ENCODE results near the gene SIX2.

Gene SIX2

GRCh38 chr2:44967727-44968432, 41.4 kb downstream of the SIX2 start:
- Histone ChIP-seq H3K36me3 (ENCODE audit: insufficient read depth, low read length) (no peaks in the 10 kb centered on the region), H3K4me1 (ENCODE audit: insufficient read depth, low read length, poor library complexity, severe bottlenecking) (no peaks in the 10 kb centered on the region), H3K79me2 (ENCODE audit: insufficient read depth, low read length) (no peaks in the 10 kb centered on the region), H3K4me2 (ENCODE audit: low read depth, low read length, poor library complexity, severe bottlenecking) (no peak overlapping the region), H4K20me1 (ENCODE audit: insufficient read depth, low read length, poor library complexity, severe bottlenecking) (no peaks in the 10 kb centered on the region), H3K27me3 (ENCODE audit: insufficient read depth, low read length, poor library complexity, severe bottlenecking) (no peaks in the 10 kb centered on the region), H3K9ac (ENCODE audit: low read depth, low read length, poor library complexity, severe bottlenecking) (no peak overlapping the region), H3F3A (ENCODE audit: low read depth) (no peaks in the 10 kb centered on the region), H3K9me3 (ENCODE audit: insufficient read depth, low read depth, low read length) (no peaks in the 10 kb centered on the region), H3K9me2 (replicated peaks; ENCODE audit: low read depth, low read length) (no peaks in the 10 kb centered on the region), H3K4me3 (ENCODE audit: low read length, poor library complexity, severe bottlenecking) (no peak overlapping the region), H2AFZ (ENCODE audit: low read length) (no peak overlapping the region)
- TF ChIP-seq EZH2phosphoT487 (IDR thresholded peaks at IDR 0.05; ENCODE audit: borderline replicate concordance) = no peak
- TF ChIP-seq, protein P1, sequence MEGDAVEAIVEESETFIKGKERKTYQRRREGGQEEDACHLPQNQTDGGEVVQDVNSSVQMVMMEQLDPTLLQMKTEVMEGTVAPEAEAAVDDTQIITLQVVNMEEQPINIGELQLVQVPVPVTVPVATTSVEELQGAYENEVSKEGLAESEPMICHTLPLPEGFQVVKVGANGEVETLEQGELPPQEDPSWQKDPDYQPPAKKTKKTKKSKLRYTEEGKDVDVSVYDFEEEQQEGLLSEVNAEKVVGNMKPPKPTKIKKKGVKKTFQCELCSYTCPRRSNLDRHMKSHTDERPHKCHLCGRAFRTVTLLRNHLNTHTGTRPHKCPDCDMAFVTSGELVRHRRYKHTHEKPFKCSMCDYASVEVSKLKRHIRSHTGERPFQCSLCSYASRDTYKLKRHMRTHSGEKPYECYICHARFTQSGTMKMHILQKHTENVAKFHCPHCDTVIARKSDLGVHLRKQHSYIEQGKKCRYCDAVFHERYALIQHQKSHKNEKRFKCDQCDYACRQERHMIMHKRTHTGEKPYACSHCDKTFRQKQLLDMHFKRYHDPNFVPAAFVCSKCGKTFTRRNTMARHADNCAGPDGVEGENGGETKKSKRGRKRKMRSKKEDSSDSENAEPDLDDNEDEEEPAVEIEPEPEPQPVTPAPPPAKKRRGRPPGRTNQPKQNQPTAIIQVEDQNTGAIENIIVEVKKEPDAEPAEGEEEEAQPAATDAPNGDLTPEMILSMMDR (conservative IDR thresholded peaks at IDR 0.05; ENCODE audit: low read length) = no peak

DNA sequence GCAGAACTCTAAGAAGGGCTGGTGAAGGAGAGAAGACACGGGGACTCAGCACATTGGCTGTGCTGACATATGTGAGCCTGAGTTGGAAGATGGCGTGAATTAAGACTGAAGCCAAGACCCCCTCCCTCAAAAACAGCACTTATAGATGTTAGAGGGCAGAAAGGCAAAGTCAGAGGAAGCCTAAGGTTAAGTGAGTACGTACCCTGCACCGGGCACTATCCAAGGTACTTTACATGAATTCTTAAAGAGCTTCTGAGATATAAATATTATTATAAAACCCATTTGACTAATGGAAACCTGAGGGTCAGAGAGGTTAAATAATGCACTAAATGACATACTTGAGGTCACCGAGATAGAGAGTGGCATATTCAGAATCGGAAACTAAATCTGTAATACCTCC, 42.2 kb downstream of the SIX2 start:
- H3K36me3 ChIP-seq (ENCODE audit: insufficient read depth, low read length) = no peaks in the 10 kb centered on the region
- TF ChIP-seq, protein P1 (conservative IDR thresholded peaks at IDR 0.05; ENCODE audit: low read length) = no peak
- no peak for TF ChIP-seq EZH2phosphoT487 (IDR thresholded peaks at IDR 0.05; ENCODE audit: borderline replicate concordance)

GRCh38 chr2:44965684-44966083, 43.6 kb downstream of the SIX2 start:
- Histone ChIP-seq H3K4me1 (ENCODE audit: insufficient read depth, low read length, poor library complexity, severe bottlenecking) (no peaks in the 10 kb centered on the region), H3K4me3 (ENCODE audit: low read length, poor library complexity, severe bottlenecking) (no peak overlapping the region), H3K9ac (ENCODE audit: low read depth, low read length, poor library complexity, severe bottlenecking) (no peak overlapping the region), H3K9me2 (replicated peaks; ENCODE audit: low read depth, low read length) (no peaks in the 10 kb centered on the region), H3K9me3 (ENCODE audit: insufficient read depth, low read depth, low read length) (no peaks in the 10 kb centered on the region), H3K4me2 (ENCODE audit: low read depth, low read length, poor library complexity, severe bottlenecking) (no peak overlapping the region), H4K20me1 (ENCODE audit: insufficient read depth, low read length, poor library complexity, severe bottlenecking) (no peaks in the 10 kb centered on the region), H3F3A (ENCODE audit: low read depth) (no peaks in the 10 kb centered on the region), H3K27me3 (ENCODE audit: insufficient read depth, low read length, poor library complexity, severe bottlenecking) (no peaks in the 10 kb centered on the region), H3K36me3 (ENCODE audit: insufficient read depth, low read length) (no peaks in the 10 kb centered on the region), H2AFZ (ENCODE audit: low read length) (no peak overlapping the region), H3K79me2 (ENCODE audit: insufficient read depth, low read length) (no peaks in the 10 kb centered on the region)
- no peak for TF ChIP-seq EZH2phosphoT487 (IDR thresholded peaks at IDR 0.05; ENCODE audit: borderline replicate concordance)
- TF ChIP-seq, protein P1 (conservative IDR thresholded peaks at IDR 0.05; ENCODE audit: low read length) = no peak

More for the DNA sequence above, 42.2 kb downstream of the SIX2 start:
- H3K27me3 ChIP-seq (ENCODE audit: insufficient read depth, low read length, poor library complexity, severe bottlenecking) = no peaks in the 10 kb centered on the region
- H3K9me3 ChIP-seq (ENCODE audit: insufficient read depth, low read depth, low read length) = no peaks in the 10 kb centered on the region
- no peak overlapping the region for H2AFZ ChIP-seq (ENCODE audit: low read length)
- H3F3A ChIP-seq (ENCODE audit: low read depth) = no peaks in the 10 kb centered on the region
- H3K9ac ChIP-seq (ENCODE audit: low read depth, low read length, poor library complexity, severe bottlenecking) = no peak overlapping the region
- no peak overlapping the region for H3K4me2 ChIP-seq (ENCODE audit: low read depth, low read length, poor library complexity, severe bottlenecking)
- H4K20me1 ChIP-seq (ENCODE audit: insufficient read depth, low read length, poor library complexity, severe bottlenecking) = no peaks in the 10 kb centered on the region
- H3K9me2 ChIP-seq (replicated peaks; ENCODE audit: low read depth, low read length) = no peaks in the 10 kb centered on the region
- H3K4me1 ChIP-seq (ENCODE audit: insufficient read depth, low read length, poor library complexity, severe bottlenecking) = no peaks in the 10 kb centered on the region
- no peak overlapping the region for H3K4me3 ChIP-seq (ENCODE audit: low read length, poor library complexity, severe bottlenecking)
- H3K79me2 ChIP-seq (ENCODE audit: insufficient read depth, low read length) = no peaks in the 10 kb centered on the region
